GM12878 (cell line): ENCODE measurements around the gene GPC3. TPM values are rescaled to one million over a fixed set of nuclear protein-coding genes. Genes with fewer than 3 reads are reported as not detected.

Source experiments
- ATAC-seq: fragments of 200-7000 bp; cut with Tn5 transposase; 3 replicates; pipeline ENCODE4 v1.9.1; 2020; ENCODE audit warnings: mild to moderate bottlenecking, moderate library complexity
- BruUV-seq: library from RNA; stranded (reverse); fragments of 400-500 nt; replicated peaks from 2 replicates; lab custom pipeline; 2021; lab: Mats Ljungman, UMichigan
- CTCF ChIA-PET: fragments of 300-600 bp; sonication (Branson Sonifier 250); formaldehyde crosslinking; extraction: SDS; loops from one replicate; lab custom pipeline; 2021; ENCODE audit warnings: inconsistent platforms; lab: Yijun Ruan, JAX
- POLR2A ChIA-PET: fragments of 350-600 bp; formaldehyde crosslinking; extraction: SDS; loops from one replicate; lab custom pipeline; 2021; ENCODE audit warnings: inconsistent platforms; lab: Charles Lee
- RAD21 ChIA-PET: fragments of 300-600 bp; sonication (Branson Sonifier 250); formaldehyde crosslinking; loops from one replicate; lab custom pipeline; 2023; ENCODE audit warnings: antibody characterized with exemption; ENCODE audit not compliant: unreplicated experiment; lab: Charles Lee
- SMC1A ChIA-PET: fragments of 300-600 bp; sonication (Branson Sonifier 250); formaldehyde crosslinking; loops from one replicate; lab custom pipeline; 2023; ENCODE audit not compliant: unreplicated experiment, uncharacterized antibody; lab: Charles Lee
- DNase-seq: peaks from one replicate; pipeline ENCODE4 v3.0.0-alpha.2; 2011; ENCODE audit warnings: low read depth, low spot score
- FAIRE-seq: peaks from 3 replicates; lab custom pipeline; 2011; peaks lifted over from hg19 to GRCh38; lab: Jason Lieb, UNC
- H2AFZ ChIP-seq: 2 replicates; pipeline ENCODE4 v1.6.0; 2011; ENCODE audit warnings: low read depth, low read length, control low read depth; ENCODE audit not compliant: control insufficient read depth
- H3K27ac ChIP-seq: 2 replicates; pipeline ENCODE4 v1.5.1; 2011; ENCODE audit warnings: control low read depth; ENCODE audit not compliant: control insufficient read depth, insufficient read depth
- H3K27me3 ChIP-seq, 2 experiments: replicated peaks in 1 of 2; 2 replicates each; pipeline versions ENCODE4 v1.6.0 to v1.6.1; 2011; ENCODE audit warnings: low read length in 1 of 2; ENCODE audit not compliant: control insufficient read depth in 2 of 2, insufficient read depth in 2 of 2
- H3K36me3 ChIP-seq, 2 experiments: 2 replicates each; pipeline ENCODE4 v1.5.1; 2011; ENCODE audit warnings: low read length in 1 of 2; ENCODE audit not compliant: control insufficient read depth in 2 of 2, insufficient read depth in 2 of 2
- H3K4me1 ChIP-seq: 2 replicates; pipeline ENCODE4 v1.6.1; 2011; ENCODE audit warnings: mild to moderate bottlenecking, low read length, moderate library complexity, mixed read lengths; ENCODE audit not compliant: control insufficient read depth, insufficient read depth
- H3K4me2 ChIP-seq: 2 replicates; pipeline ENCODE4 v1.6.0; 2011; ENCODE audit warnings: control low read depth; ENCODE audit not compliant: control insufficient read depth, insufficient read depth
- H3K4me3 ChIP-seq: fragments of 200-600 bp; sonication (generic); 2 replicates; pipeline ENCODE4 v1.5.1; 2016
- H3K79me2 ChIP-seq: 2 replicates; pipeline ENCODE4 v1.6.0; 2011; ENCODE audit warnings: low read length; ENCODE audit not compliant: control insufficient read depth, insufficient read depth
- H3K9ac ChIP-seq: 2 replicates; pipeline ENCODE4 v1.8.0; 2011; ENCODE audit warnings: low read length, control low read depth, mixed read lengths; ENCODE audit not compliant: control insufficient read depth, insufficient read depth
- H3K9me3 ChIP-seq: replicated peaks from 3 replicates; pipeline ENCODE4 v1.5.1; 2011; ENCODE audit warnings: mild to moderate bottlenecking, low read length; ENCODE audit not compliant: control insufficient read depth, insufficient read depth
- H4K20me1 ChIP-seq: 2 replicates; pipeline ENCODE4 v1.6.0; 2011; ENCODE audit not compliant: control insufficient read depth, insufficient read depth
- BCL3 ChIP-seq: IDR thresholded peaks from 2 replicates; pipeline ENCODE4 v1.6.1; 2011; ENCODE audit warnings: borderline replicate concordance, low read depth, mild to moderate bottlenecking, moderate library complexity, low read length; ENCODE audit not compliant: insufficient read depth, poor library complexity, severe bottlenecking
- BRCA1 ChIP-seq: IDR thresholded peaks from 2 replicates; pipeline ENCODE4 v1.6.1; 2011; ENCODE audit warnings: low read depth, low read length, improper control_type of control experiment
- E2F8 ChIP-seq: fragments of 450-650 bp; IDR thresholded peaks from 2 replicates; pipeline ENCODE4 v1.6.1; 2018; ENCODE audit warnings: mild to moderate bottlenecking, low read depth, moderate library complexity; ENCODE audit not compliant: partially characterized antibody
- EP300 ChIP-seq, 2 experiments: fragments of 150-350 bp in 1 of 2; IDR thresholded peaks; 2 replicates each; pipeline ENCODE4 v1.6.1; 2011 to 2012; ENCODE audit warnings: low read depth in 2 of 2, low read length in 2 of 2, borderline replicate concordance in 1 of 2, improper control_type of control experiment in 1 of 2, inconsistent platforms in 1 of 2; ENCODE audit not compliant: control insufficient read depth in 1 of 2
- HDAC2 ChIP-seq: fragments of 200-600 bp; sonication (generic); IDR thresholded peaks from 2 replicates; pipeline ENCODE4 v1.6.1; 2017
- HDAC6 ChIP-seq: fragments of 200-600 bp; sonication (generic); IDR thresholded peaks from one replicate; pipeline ENCODE4 v1.8.0; 2017; ENCODE audit warnings: antibody characterized with exemption; ENCODE audit not compliant: unreplicated experiment
- HDGF ChIP-seq: fragments of 450-650 bp; IDR thresholded peaks from 2 replicates; pipeline ENCODE4 v1.6.1; 2016; ENCODE audit warnings: antibody characterized with exemption
- IRF5 ChIP-seq: fragments of 450-650 bp; IDR thresholded peaks from 2 replicates; pipeline ENCODE4 v1.6.1; 2017; ENCODE audit warnings: borderline replicate concordance
- MYB ChIP-seq: fragments of 150-350 bp; IDR thresholded peaks from 2 replicates; pipeline ENCODE4 v1.6.1; 2014; ENCODE audit warnings: mild to moderate bottlenecking, low read depth, low read length, borderline replicate concordance
- PKNOX1 ChIP-seq: fragments of 450-650 bp; IDR thresholded peaks from 2 replicates; pipeline ENCODE4 v1.6.1; 2016; ENCODE audit warnings: mild to moderate bottlenecking
- POLR2AphosphoS5 ChIP-seq: IDR thresholded peaks from 2 replicates; pipeline ENCODE4 v1.6.1; 2011; ENCODE audit warnings: mild to moderate bottlenecking, low read length, inconsistent platforms
- RELB ChIP-seq: fragments of 450-650 bp; IDR thresholded peaks from 2 replicates; pipeline ENCODE4 v1.6.1; 2017; ENCODE audit warnings: low read depth, mild to moderate bottlenecking, moderate library complexity
- SIN3A ChIP-seq: IDR thresholded peaks from 2 replicates; pipeline ENCODE4 v1.6.1; 2012; ENCODE audit warnings: low read depth, low read length, improper control_type of control experiment
- SUZ12 ChIP-seq: fragments of 200-600 bp; sonication (generic); IDR thresholded peaks from one replicate; pipeline ENCODE4 v1.6.1; 2018; ENCODE audit warnings: antibody characterized with exemption, mild to moderate bottlenecking; ENCODE audit not compliant: unreplicated experiment
- TARDBP ChIP-seq: IDR thresholded peaks from 2 replicates; pipeline ENCODE4 v1.6.1; 2016; ENCODE audit warnings: borderline replicate concordance
- ZNF207 ChIP-seq: fragments of 450-650 bp; IDR thresholded peaks from 2 replicates; pipeline ENCODE4 v1.6.1; 2014; ENCODE audit warnings: antibody characterized with exemption, mild to moderate bottlenecking, borderline replicate concordance
- WGBS: methylation state at CpG from one replicate; pipeline ENCODE4 v1.1.6; 2016; ENCODE audit warnings: low lambda C conversion rate; ENCODE audit not compliant: insufficient replicate concordance, insufficient coverage; ENCODE audit errors: missing lambda C conversion rate; 5-methylcytosine and 5-hydroxymethylcytosine counted together
- in situ Hi-C: fragments of 300-500 bp; cut with MboI; formaldehyde crosslinking; loops from 9 replicates; pipeline ENCODE4 v1.14.3; 2018; ENCODE audit warnings: mixed read lengths
- intact Hi-C: fragments of 100-400 bp; cut with micrococcal nuclease; formaldehyde crosslinking; loops from one replicate; pipeline ENCODE4 v1.14.2; 2022; ENCODE audit not compliant: unreplicated experiment
- polyA plus RNA-seq, 11 experiments: library from polyadenylated mRNA; depleted of rRNA in 4 of 11; unstranded in 6 of 11; stranded (reverse) in 5 of 11; fragments of >200 nt; fragmentation: Nextera tagmentation in 4 of 11; fragmentation: Illumina TruSeq in 1 of 11; extraction: Ambion mirVana in 4 of 11; extraction: Trizol in 1 of 11; gene quantifications; 1 replicate in 1 of 11; 2 replicates in 10 of 11; pipeline versions ENCODE4 v1.2.1 to v1.2.3, GENCODE V29; 2011 to 2016; ENCODE audit warnings: inconsistent platforms in 2 of 11, missing spikeins in 2 of 11, low read depth in 1 of 11
- total RNA-seq, 4 experiments: library from RNA; depleted of rRNA in 3 of 4; stranded (reverse); fragments of >200 nt in 3 of 4; fragmentation: Illumina TruSeq in 1 of 4; extraction: Trizol in 1 of 4; gene quantifications; 2 replicates each; pipeline versions ENCODE4 v1.2.1 to v1.2.3, GENCODE V29; 2013 to 2021

GPC3 gene
- total and polyA plus RNA-seq, 10 of the 15 experiments (the other 5 are each of a cell fraction or from before 2014, with no cell fraction given): 0.09 to 0.82 TPM; not detected in 8

GRCh38 chrX:133815496-133815895, 169.9 kb downstream of the GPC3 start (continued):
- TF ChIP-seq BCL3 (no peak), HDAC6 (no peak), PKNOX1 (no peak), EP300 (IDR thresholded peaks at IDR 0.05; ENCODE audit: borderline replicate concordance in 1 of 2, control insufficient read depth in 1 of 2, low read depth in 2 of 2, low read length in 2 of 2) (no peak), ZNF207 (no peak), RELB (no peak), SUZ12 (no peak)

- Histone ChIP-seq H3K27ac (no peak overlapping the region), H3K4me1 (no peaks in the 10 kb centered on the region), H3K36me3 (no peaks in the 10 kb centered on the region), H3K79me2 (no peaks in the 10 kb centered on the region), H3K9ac (no peak overlapping the region), H3K4me2 (no peak overlapping the region), H3K9me3 (no peaks in the 10 kb centered on the region), H3K27me3 (no peaks in the 10 kb centered on the region), H4K20me1 (no peaks in the 10 kb centered on the region), H3K4me3 (no peak overlapping the region), H2AFZ (no peak overlapping the region)
- in situ Hi-C loops (no loop called here), intact Hi-C loops (no loop called here)
- ChIA-PET POLR2A (no interaction called here), SMC1A (no interaction called here), CTCF (no interaction called here), RAD21 (no interaction called here)
- 35% methylated on average over 5 of the region's 6 CpGs for WGBS
- FAIRE-seq: no peak
- no peak for DNase-seq
- no TSS peak for BruUV-seq
- no peak for ATAC-seq
- TF ChIP-seq IRF5 (no peak), TARDBP (no peak), BRCA1 (no peak), E2F8 (no peak), SIN3A (no peak), POLR2AphosphoS5 (no peak), HDGF (no peak), MYB (no peak), HDAC2 (no peak)
Measured at GRCh38 chrX:133813971-133814370, 171.4 kb downstream of the GPC3 start.
